HL-60/S4 (cell line): ENCODE results near the gene FRY.

Source experiments
- in situ Hi-C: fragments of 300-500 bp; cut with MboI; formaldehyde crosslinking; loops from 2 replicates; pipeline ENCODE4 v1.14.3; 2022; ENCODE audit warnings: low sequenced_read_pairs

The FRY gene

DNA sequence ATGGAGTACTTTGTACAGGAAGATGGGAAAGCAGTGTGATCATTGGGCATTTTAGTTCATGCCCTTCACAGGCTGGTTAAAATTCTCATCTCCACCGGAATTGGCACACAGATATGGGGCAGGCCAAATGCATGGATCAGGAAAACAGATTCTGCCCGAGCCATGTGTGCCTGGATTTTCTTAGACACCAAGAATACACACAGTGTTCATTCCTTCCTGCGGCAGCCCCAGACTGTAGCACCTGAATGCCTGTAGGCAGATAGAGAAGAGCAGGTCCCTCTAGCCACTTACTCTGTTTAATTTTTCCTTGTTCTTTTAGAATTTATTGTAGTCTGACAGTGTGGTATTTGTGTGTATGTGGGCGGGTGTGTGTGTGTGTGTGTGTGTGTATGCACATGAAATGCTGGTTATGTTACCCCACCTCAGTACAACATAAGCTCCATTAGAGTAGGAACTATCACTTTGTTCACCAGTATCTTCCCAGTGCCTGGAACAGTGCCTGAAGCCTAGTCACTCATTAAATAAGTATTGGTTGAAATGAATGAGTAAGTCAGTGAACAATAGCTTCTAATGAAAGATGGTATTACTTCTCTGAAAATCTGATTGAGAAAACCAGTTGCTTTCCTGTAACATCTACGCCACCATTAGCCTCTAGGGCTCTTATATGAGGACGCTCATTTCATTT, 41.7 kb downstream of the FRY start:
- in situ Hi-C loops: no loop called here

DNA sequence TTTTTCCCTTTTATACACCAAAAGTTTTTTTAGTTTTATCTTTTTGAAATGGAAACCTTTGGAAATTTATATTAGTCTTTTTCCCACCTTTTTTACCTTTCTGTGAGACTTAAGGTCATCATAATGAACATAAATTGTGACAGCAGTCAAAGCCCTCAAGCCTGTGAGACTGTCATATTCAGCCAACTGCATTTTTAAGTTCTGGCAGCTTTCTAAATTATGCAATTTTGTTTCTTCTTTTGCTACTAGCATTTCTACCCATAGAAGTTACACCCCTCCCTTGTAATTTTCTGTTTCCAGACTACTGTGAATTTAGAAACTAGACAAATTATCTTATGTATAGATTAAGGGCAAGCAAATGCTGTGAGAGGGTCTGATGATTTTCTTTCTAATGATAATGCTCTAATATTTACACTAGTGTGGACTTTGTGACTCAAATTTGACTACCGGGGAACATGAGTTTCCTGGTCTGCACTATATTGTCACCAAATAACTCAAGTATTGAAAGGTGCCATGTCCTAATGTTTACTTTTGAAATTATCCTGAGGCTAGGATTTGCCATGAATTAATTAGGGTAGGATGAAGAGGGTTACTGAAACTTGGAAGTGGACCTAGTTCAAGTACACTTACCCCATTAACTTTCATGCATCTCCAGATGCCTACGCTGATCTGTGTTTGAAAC, 43.7 kb downstream of the FRY start:
- in situ Hi-C loops: no loop called here

DNA sequence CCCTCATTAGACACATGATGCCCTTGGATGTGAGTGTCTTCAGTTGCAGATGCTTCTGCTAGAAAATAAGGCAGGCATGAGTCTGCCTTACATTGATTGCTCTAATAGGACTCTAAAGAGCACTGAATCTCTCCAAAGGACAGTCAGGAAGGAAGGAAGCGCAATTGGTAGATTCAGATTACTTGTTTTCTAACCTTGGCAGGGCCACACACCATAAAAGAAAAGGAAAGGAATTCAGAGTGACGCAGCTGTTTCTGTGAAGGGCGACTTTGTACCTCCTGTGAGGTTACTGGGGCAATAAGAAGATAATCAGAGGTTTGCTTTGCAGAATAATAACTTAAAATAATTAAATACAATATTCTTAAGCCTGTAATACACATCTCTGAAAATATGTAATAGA, 48.0 kb downstream of the FRY start:
- in situ Hi-C loops: no loop called here

DNA sequence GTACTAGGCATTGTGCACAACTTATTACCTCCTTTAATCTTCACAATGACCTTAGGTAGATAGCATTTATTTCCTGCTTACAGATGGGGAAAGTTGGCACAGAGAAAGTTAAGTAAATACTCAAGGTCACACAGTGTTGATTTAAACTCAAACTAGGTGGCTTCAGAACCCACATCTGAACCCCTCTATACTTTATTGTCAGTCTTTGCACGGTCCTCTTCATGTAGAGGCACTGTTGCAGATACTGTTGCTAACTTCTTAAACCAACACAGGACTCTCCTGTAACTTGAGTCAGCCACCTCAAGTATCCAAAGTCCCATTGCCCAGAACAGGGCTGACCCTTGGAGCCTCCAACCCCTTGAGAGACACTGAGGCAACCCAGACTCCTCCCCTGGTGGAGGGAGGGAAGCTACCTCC, 48.8 kb downstream of the FRY start:
- in situ Hi-C loops: no loop called here

DNA sequence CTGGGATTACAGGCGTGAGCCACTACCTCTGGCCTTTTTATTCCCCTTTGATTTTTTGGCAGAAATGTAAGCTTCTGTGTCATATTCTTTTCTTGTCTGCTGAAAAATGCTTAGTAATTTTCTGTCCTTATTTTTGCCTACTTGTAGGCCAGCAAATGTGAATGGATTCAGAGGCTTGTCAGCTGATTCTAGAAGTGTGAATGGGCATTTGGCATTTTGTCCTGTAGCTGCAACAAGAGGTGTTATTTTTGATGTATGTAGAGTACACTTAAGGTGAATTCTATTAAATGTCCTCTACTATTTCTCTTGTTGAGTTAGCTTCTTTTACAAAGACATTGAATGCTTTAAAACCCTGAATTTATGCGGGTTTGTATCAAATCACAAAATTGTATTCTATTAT, 50.0 kb downstream of the FRY start:
- in situ Hi-C loops: no loop called here

DNA sequence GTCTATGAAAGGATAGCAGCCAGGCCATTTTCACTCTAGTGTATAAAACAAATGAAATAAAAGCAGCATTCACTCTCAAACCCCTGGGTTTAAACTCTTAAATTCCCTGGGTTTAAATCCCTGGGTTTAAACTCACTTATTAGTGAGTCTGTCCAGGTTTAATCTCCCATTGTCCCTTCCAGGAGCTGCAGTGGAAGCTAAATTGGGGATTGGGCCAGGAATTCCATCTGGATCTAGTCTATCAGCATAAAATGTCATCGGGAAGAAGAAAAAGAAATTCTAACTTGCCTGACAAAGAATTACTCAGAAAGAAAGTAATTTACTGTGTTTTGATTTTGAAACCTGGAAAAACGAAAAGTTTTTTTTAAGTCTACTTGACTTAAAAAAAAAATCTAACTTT, 54.8 kb downstream of the FRY start:
- in situ Hi-C loops: no loop called here

DNA sequence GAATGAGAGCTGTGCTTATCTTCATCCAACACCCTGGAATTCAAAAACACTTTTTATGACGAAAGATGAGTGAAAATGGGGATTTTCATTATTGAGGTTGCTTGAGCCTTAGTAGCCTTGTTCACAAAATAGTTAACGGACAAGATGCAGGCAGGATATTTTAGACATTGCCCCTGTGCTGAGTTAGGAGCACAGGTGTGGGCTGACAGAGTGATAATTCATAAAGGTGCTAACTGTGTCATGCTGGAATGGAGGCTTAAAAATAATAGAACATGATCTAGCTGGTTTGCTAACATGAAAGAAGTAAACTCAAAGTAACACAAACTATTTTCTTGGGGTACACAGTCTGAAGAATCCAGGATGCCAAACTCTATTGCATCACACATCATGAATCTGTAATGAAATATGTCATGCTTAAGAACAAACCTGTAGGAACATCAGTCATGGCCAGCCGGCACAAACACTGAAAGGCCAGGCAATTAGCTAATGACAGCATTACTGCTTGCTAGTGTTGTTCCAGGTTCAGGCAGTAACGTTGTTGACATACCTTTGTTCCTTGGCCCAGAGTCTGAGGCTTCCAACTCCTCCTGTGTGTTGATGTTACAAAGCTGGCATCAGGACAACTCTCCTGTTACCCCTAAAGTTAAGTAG, 55.3 kb downstream of the FRY start:
- in situ Hi-C loops: no loop called here

DNA sequence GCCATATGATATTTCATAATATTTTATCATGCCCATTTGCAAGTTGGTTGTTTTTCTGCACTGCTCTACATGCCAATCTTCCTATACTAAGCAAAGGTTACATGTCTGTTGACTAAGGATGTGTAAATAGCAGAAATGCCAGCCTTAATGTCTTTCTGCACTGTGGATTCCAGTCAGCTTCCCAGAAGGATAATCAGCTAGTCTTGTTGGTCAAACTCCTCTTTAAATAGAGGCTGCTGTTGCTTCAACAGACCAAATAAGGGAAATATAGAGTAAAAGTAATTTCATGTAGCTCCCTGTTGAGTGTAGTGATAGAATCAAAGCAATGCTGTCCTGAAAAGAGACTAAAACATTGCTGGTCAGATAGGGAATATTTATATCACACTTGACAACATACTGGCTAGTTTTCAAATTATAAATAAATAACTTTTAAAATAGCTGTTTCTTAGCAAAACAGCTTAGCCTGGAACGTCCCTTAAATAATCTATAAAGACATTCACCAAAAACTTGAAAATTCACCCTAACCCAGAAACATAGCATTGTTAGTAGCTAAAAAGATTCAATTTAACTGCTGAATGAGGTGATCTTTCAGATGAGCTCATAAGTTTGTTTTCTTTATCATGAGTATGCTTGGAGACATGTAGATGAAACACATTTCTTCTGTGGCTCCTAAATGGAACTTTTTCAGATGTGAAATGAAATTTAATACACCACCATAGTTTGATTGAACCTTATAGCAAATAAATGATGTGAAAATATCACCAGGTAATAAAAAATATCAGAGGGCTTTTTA, 56.6 kb downstream of the FRY start:
- in situ Hi-C loops: no loop called here

DNA sequence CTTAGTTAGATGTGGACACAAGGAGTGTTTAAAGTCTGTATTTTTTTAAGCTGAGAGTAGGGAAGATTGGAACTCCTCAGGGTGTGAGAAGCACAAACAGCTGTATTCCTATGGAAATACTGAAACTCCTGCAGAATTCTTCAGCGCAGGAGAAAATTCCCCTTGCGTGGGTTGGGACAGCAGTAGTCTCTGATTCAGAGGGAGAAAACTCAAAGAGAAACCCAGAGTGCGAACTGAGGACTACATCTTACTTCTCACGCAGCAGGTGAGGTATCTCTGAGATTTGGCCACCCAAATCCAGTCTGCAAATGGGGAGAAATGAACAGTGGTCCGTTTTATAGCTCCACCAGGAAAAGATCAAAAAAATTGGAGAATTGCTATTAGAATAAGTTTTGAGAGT, 60.9 kb downstream of the FRY start:
- in situ Hi-C loops: no loop called here

DNA sequence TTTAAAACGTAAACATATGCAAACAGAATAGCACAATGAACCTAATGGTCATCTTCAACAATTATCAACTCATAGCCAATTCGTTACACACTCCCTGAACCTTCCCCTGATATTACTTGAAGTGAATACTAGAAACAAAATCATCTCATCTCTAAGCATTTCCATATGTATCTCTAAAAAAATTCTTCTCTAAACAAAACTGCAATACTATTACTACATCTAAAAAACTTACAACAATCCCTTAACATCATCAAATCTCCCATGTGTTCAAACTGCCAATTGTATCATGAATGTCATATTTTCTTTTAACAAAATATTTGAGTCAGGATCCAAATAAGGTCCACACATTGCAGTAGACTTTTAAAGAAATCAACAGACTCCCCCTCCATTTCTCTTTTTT, 61.4 kb downstream of the FRY start:
- in situ Hi-C loops: no loop called here

DNA sequence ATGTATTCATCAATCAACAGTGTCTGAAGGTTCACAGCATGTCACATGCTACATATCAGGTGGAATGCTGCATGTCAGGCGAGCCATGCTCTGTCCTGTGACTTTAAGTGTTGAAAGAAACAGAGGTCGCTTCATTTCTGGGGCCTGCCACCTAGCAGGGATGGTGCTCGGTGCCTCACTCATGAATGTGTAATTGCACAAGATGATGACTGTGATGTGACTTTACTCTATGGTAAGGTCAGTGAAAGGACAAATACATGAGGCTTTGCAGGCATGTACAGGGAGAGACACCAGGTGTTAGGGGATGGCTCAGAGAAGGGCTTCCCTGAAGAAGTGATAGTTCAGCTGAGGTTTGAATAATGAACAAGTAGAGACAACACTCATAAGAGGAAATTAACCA, 66.7 kb downstream of the FRY start:
- in situ Hi-C loops: no loop called here

DNA sequence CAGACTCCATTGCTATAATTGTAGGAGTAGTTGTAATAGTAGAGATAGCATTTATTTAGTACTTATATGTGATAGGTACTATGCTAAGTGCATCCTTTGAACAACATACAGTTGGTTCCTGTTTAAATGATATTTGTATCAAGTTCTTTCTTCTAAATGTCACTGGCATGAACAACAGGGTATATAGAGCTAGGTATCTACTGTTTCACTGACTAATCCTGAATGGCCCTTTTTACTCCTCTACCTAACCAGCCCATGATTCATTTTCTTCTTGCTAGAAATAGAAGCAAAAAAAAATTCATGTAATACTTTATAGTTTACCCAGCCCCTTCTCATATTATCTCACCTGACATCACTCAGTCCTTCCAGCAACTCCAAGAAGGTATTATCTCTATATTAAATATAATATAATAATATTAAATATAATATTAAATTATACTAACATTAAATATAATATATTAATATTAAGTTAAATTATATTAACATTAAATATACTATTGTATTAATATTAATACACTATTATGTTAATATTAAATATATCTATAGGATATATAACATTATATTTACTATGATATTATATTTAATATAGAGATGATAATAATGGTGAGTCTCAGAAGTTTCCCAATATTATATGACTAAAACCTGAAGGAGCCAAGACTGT, 74.2 kb downstream of the FRY start:
- in situ Hi-C loops: loop anchor here (10.0 kb wide), 1 partner anchor 71 kb away; the partner anchor contains the start of gene FRY

DNA sequence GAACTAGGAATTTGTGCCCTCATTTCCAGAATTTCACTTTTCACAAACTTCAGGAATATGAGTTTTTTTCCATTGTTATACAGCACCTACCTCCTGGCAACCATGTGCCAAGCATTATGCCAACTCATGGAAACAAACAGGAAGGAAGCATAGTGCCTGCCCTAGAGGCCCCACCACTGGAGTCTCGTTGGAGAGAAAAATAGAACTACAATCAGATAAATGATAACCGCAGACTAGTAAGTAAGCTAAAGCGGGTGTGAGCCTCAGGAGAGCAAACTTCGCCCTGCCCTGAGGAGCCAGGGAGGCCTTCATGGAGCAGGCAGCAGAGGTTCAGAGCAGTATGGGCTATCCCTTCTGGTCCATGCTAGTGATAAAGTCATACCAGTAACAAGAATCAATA, 75.9 kb downstream of the FRY start:
- in situ Hi-C loops: loop anchor here (10.0 kb wide), 1 partner anchor 73 kb away; the partner anchor contains the start of gene FRY

DNA sequence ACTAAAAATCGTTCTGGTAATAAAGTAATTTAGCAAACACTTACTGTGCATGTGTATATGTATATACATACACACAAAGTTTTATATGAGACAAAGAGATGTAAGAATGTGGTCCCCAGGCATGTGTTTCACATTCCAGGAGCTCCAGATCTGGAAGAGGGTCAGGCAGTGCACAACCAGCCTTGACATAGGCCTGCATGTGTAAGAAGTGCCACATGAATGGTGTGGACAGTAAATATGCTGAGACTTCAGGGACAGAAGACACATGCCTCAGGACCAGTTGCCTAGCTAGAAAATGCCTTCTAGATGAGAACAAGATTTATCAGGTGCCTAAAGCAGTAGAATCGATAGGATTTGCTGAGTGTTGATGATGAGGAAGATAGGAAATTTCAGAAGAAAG, 76.4 kb downstream of the FRY start:
- in situ Hi-C loops: loop anchor here (10.0 kb wide), 1 partner anchor 73 kb away; the partner anchor contains the start of gene FRY

DNA sequence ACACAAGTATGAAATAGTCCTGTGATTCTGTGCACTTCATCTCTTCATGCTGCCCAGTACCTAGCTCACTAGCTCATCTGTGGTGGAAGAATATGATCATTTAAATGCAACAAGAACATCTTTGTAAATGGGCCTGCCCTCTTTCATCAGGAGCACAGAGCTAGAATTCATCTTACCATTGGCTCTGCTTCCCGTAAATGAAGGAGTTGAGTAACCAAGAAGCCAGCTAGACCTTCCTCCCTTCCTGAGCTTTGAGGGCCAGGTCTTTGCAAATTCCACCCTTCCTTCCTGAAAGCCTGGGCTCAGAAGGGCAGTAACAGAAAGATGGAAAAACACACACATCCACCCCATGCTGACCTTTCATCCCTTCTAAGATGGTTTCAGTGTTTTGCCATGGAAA, 82.0 kb downstream of the FRY start:
- in situ Hi-C loops: no loop called here

DNA sequence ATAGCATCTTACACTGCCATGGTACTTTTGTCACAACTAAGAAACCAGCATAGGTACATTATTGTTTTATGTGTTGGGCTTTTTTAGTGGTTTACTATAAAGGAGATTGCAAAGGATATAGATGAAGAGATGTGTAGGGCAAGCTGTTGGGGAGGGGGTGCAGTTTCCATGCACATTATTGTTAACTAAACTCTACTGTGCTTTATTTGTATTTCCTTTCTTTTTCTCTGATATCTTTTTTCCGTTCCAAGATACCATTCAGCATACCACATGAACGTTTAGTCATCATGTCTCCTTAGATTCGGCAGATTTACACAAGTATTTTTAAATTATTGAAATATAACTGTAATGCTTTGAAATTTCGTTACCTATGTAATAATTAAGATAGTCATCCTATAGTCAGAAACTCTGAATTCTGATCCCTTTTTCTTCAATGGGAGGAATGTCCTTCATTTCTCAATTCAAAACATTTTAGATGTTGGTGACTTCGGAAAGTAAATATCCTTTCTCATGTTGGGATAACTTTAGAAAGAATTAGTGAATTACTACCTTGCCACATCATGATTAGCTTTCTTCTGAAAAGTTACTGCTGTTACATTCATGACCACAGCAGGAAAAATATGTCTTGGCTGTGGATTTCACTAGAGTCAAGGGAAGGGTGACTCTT, 82.8 kb downstream of the FRY start:
- in situ Hi-C loops: no loop called here

DNA sequence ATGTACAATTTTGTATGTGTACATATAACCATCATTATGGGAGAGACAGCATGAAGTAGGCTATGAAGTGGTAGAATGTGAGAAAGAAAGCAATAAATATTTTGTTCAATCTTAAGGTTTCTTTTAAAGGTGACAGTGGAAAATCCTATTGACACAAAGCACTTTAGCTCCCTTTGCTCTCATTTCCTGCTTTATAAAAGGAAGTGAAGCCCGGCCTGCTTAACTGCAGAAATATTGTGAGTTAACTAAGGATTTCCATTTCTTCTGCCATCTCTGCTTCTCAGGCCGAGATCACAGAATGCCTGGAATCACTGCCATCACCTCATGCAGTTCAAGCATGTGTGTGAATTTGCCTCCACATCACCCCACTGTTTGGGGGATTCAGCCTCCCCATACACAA, 83.5 kb downstream of the FRY start:
- in situ Hi-C loops: no loop called here

DNA sequence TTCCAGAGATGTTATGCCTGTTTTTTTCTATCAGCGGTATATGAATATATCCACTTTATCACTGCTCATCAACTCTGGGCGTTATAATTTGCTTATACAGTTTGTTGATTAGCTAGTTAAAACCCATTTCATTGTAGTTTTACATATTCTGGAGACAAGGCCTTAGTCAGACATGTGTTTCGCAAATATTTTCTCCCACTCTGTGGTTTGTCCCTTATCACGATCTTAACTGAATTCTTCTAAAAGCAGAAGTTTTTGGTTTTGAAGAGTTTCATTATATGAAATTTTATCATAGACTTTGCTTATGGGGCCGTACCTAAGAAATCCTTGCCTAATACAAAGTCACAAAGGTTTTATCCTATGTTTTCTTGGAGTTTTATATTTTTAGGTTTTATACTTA, 84.6 kb downstream of the FRY start:
- in situ Hi-C loops: no loop called here

DNA sequence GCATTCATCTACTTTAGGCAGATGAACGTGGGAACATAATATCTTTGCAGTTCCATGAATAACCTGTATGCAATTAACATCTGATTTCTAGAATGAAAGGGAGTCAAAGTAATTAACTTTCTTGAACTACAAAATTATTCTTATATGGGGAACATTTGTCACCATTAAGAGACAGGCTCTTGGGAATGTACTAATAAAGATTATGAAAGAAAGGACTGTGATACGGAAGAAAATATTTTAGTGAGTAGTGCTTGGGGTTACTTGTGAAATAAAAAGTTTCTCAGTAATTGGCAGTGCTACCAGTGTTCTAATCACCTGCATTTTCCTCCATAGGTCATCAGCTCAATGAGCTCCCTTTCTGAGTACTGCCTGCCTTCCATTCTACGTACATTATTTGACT, 85.4 kb downstream of the FRY start:
- in situ Hi-C loops: no loop called here

DNA sequence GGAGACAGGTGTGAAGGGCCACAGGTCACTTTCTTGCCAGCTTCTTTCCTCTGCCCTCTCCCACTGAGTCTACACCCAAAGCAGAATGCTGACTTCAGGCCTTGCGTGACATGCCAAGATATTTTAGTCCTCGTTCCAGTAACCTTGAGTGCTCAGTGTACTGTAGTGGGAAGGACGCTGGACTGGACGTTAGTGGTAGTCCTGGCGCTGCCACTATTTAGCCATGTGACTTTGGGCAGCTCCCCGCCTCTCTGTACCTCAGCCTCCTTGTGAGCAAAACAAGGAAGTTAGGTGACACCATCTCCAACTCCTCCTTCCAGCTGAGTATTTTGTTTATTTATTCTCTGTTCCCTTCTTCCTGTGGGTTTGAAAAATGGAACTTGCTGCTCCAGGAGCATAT, 86.1 kb downstream of the FRY start:
- in situ Hi-C loops: no loop called here
